GM23248 (cell line): Measurements from ENCODE around the gene AOC3. TPM values are rescaled to one million over a fixed set of nuclear protein-coding genes. Genes with fewer than 3 reads are reported as not detected.
"Not testable (repeated sequence)": the region's sequence is repeated elsewhere in the genome, so short reads cannot be mapped to it uniquely, and the experiment has no call there.

Source experiments
- DNase-seq: peaks from one replicate; pipeline ENCODE4 v3.0.0-alpha.2; 2015
- H2AFZ ChIP-seq: fragments of 200-600 bp; sonication (generic); 2 replicates; pipeline ENCODE4 v1.6.1; 2016; ENCODE audit warnings: antibody characterized with exemption
- H3F3A ChIP-seq: fragments of 200-600 bp; sonication (generic); 2 replicates; pipeline ENCODE4 v1.6.1; 2016; ENCODE audit warnings: mild to moderate bottlenecking, antibody characterized with exemption, mixed run types; ENCODE audit not compliant: insufficient read depth
- H3K27ac ChIP-seq: fragments of 200-600 bp; sonication (generic); 2 replicates; pipeline ENCODE4 v1.5.1; 2016; ENCODE audit warnings: mild to moderate bottlenecking
- H3K27me3 ChIP-seq: fragments of 200-600 bp; sonication (generic); replicated peaks from 2 replicates; pipeline ENCODE4 v1.6.1; 2016; ENCODE audit warnings: mild to moderate bottlenecking; ENCODE audit not compliant: insufficient read depth
- H3K36me3 ChIP-seq: fragments of 200-600 bp; sonication (generic); 2 replicates; pipeline ENCODE4 v1.6.1; 2016; ENCODE audit warnings: low read depth, mild to moderate bottlenecking
- H3K4me1 ChIP-seq: fragments of 200-600 bp; sonication (generic); 2 replicates; pipeline ENCODE4 v1.6.1; 2016; ENCODE audit warnings: mild to moderate bottlenecking; ENCODE audit not compliant: insufficient read depth
- H3K4me2 ChIP-seq: fragments of 200-600 bp; sonication (generic); one replicate; pipeline ENCODE4 v1.6.1; 2016; ENCODE audit warnings: mild to moderate bottlenecking; ENCODE audit not compliant: unreplicated experiment
- H3K4me3 ChIP-seq: fragments of 200-600 bp; sonication (generic); 2 replicates; pipeline ENCODE4 v1.5.1; 2016; ENCODE audit warnings: mild to moderate bottlenecking
- H3K79me2 ChIP-seq: fragments of 200-600 bp; sonication (generic); 2 replicates; pipeline ENCODE4 v1.6.1; 2016; ENCODE audit warnings: mild to moderate bottlenecking; ENCODE audit not compliant: insufficient read depth
- H3K9ac ChIP-seq: fragments of 200-600 bp; sonication (generic); 2 replicates; pipeline ENCODE4 v1.6.1; 2016; ENCODE audit warnings: mild to moderate bottlenecking
- H3K9me2 ChIP-seq: fragments of 200-600 bp; sonication (generic); 2 replicates; pipeline ENCODE4 v1.6.1; 2016; ENCODE audit warnings: mixed run types, mild to moderate bottlenecking, moderate library complexity; ENCODE audit not compliant: insufficient read depth
- H3K9me3 ChIP-seq: fragments of 200-600 bp; sonication (generic); one replicate; pipeline ENCODE4 v1.6.1; 2017; ENCODE audit warnings: low read depth
- H4K20me1 ChIP-seq: fragments of 200-600 bp; sonication (generic); 2 replicates; pipeline ENCODE4 v1.6.0; 2016; ENCODE audit not compliant: insufficient read depth
- EZH2 ChIP-seq: fragments of 200-600 bp; sonication (generic); IDR thresholded peaks from 2 replicates; pipeline ENCODE4 v1.6.1; 2018; ENCODE audit warnings: antibody characterized with exemption, mild to moderate bottlenecking; ENCODE audit not compliant: insufficient read depth, poor library complexity, severe bottlenecking
- EZH2phosphoT487 ChIP-seq: fragments of 200-600 bp; sonication (generic); IDR thresholded peaks from 2 replicates; pipeline ENCODE4 v1.6.1; 2018; ENCODE audit warnings: antibody characterized with exemption, moderate library complexity, mild to moderate bottlenecking, low read depth; ENCODE audit not compliant: insufficient read depth
- WGBS, 2 experiments: methylation state at CpG; one replicate each; pipeline ENCODE4 v1.1.6; 2015 to 2017; ENCODE audit warnings: low lambda C conversion rate in 2 of 2, low coverage in 1 of 2; ENCODE audit errors: missing lambda C conversion rate in 2 of 2; 5-methylcytosine and 5-hydroxymethylcytosine counted together
- in situ Hi-C: fragments of 300-500 bp; cut with MboI; formaldehyde crosslinking; loops from 2 replicates; pipeline ENCODE4 v1.15.0; 2020
- polyA plus RNA-seq: library from polyadenylated mRNA; unstranded; fragments of >200 nt; fragmentation: Nextera tagmentation; extraction: Ambion mirVana; gene quantifications from 2 replicates; pipeline ENCODE4 v1.2.1, GENCODE V29; 2016
- total RNA-seq: library from RNA; depleted of rRNA; stranded (reverse); fragments of >200 nt; shearing (Covaris generic); gene quantifications from 2 replicates; pipeline ENCODE4 v1.2.3, GENCODE V29; 2014

AOC3 gene
- total and polyA plus RNA-seq, 2 experiments from 2014 or later, result 0.05 TPM; not detected in 1

- no peaks in the 10 kb centered on the region for H3K9me3 ChIP-seq
- no peaks in the 10 kb centered on the region for H4K20me1 ChIP-seq
- H3K79me2 ChIP-seq, result no peaks in the 10 kb centered on the region
- TF ChIP-seq EZH2phosphoT487, result no peak
- no peak for TF ChIP-seq EZH2
- WGBS, 2 experiments, result 46 to 52% methylated on average over 4 of the region's 4 CpGs
- no peak overlapping the region for H3K4me2 ChIP-seq
- no peaks in the 10 kb centered on the region for H3K4me1 ChIP-seq
- H3K27ac ChIP-seq, result no peak overlapping the region
- H3K9ac ChIP-seq, result no peak overlapping the region
- H3K36me3 ChIP-seq, result no peaks in the 10 kb centered on the region
- in situ Hi-C loops, result no loop called here
- no peak for DNase-seq
- H2AFZ ChIP-seq, result no peak overlapping the region
- H3K9me2 ChIP-seq, result no peaks in the 10 kb centered on the region
- H3K27me3 ChIP-seq, result 0 out of 2 replicates have a peak, but pooled peaks cover 3% of the 10 kb centered on the region
- no peaks in the 10 kb centered on the region for H3F3A ChIP-seq
- no peak overlapping the region for H3K4me3 ChIP-seq
These were observed 2.0 kb downstream of the AOC3 start for GRCh38 chr17:42853004-42853403.

GRCh38 chr17:42853597-42853967, 2.6 kb downstream of the AOC3 start:
- H3K9ac ChIP-seq, result no peak overlapping the region
- in situ Hi-C loops, result no loop called here
- WGBS, 2 experiments, result 75 to 77% methylated on average over 5 of the region's 5 CpGs

GRCh38 chr17:42853968-42854790, 3.2 kb downstream of the AOC3 start:
- WGBS, 2 experiments, result 63 to 74% methylated on average over 15 of the region's 15 CpGs
- TF ChIP-seq EZH2, result no peak
- no peak for TF ChIP-seq EZH2phosphoT487
- H3K36me3 ChIP-seq, result no peaks in the 10 kb centered on the region
- H3K9me3 ChIP-seq, result no peaks in the 10 kb centered on the region
- H3K79me2 ChIP-seq, result no peaks in the 10 kb centered on the region
- no peaks in the 10 kb centered on the region for H4K20me1 ChIP-seq
- no peak overlapping the region for H3K9ac ChIP-seq
- 0 out of 2 replicates have a peak, but pooled peaks cover 3% of the 10 kb centered on the region for H3K27me3 ChIP-seq
- H3F3A ChIP-seq, result no peaks in the 10 kb centered on the region
- no peaks in the 10 kb centered on the region for H3K9me2 ChIP-seq
- in situ Hi-C loops, result no loop called here
- H2AFZ ChIP-seq, result no peak overlapping the region
- no peak overlapping the region for H3K4me3 ChIP-seq
- H3K27ac ChIP-seq, result no peak overlapping the region
- H3K4me2 ChIP-seq, result no peak overlapping the region
- no peak for DNase-seq
- no peaks in the 10 kb centered on the region for H3K4me1 ChIP-seq

More at GRCh38 chr17:42853597-42853967, 2.6 kb downstream of the AOC3 start:
- Histone ChIP-seq H3F3A (no peaks in the 10 kb centered on the region), H2AFZ (no peak overlapping the region), H3K4me2 (no peak overlapping the region), H3K4me1 (no peaks in the 10 kb centered on the region), H3K27me3 (0 out of 2 replicates have a peak, but pooled peaks cover 3% of the 10 kb centered on the region), H3K27ac (no peak overlapping the region), H3K79me2 (no peaks in the 10 kb centered on the region), H3K4me3 (no peak overlapping the region), H3K36me3 (no peaks in the 10 kb centered on the region), H4K20me1 (no peaks in the 10 kb centered on the region), H3K9me3 (no peaks in the 10 kb centered on the region), H3K9me2 (no peaks in the 10 kb centered on the region)
- TF ChIP-seq EZH2phosphoT487 (no peak), EZH2 (no peak)
- no peak for DNase-seq

GRCh38 chr17:42855048-42855596, 4.1 kb downstream of the AOC3 start:
- Histone ChIP-seq H3K4me3 (no peak overlapping the region), H3K27ac (no peak overlapping the region), H3K9me2 (no peaks in the 10 kb centered on the region), H3K4me2 (no peak overlapping the region), H4K20me1 (no peaks in the 10 kb centered on the region), H3K79me2 (no peaks in the 10 kb centered on the region), H3K4me1 (no peaks in the 10 kb centered on the region), H3K27me3 (0 out of 2 replicates have a peak, but pooled peaks cover 3% of the 10 kb centered on the region), H3K9ac (no peak overlapping the region), H3K9me3 (no peaks in the 10 kb centered on the region), H3K36me3 (no peaks in the 10 kb centered on the region), H2AFZ (no peak overlapping the region), H3F3A (no peaks in the 10 kb centered on the region)
- no peak for DNase-seq
- in situ Hi-C loops, result no loop called here
- WGBS, 2 experiments, result 76 to 86% methylated on average over 8 of the region's 8 CpGs
- no peak for TF ChIP-seq EZH2
- no peak for TF ChIP-seq EZH2phosphoT487

GRCh38 chr17:42856093-42856492, 5.1 kb downstream of the AOC3 start:
- H3K27ac ChIP-seq, H4K20me1 ChIP-seq, H2AFZ ChIP-seq, H3F3A ChIP-seq, H3K4me1 ChIP-seq, DNase-seq, H3K4me2 ChIP-seq, H3K27me3 ChIP-seq, in situ Hi-C loops, H3K9me2 ChIP-seq, H3K9me3 ChIP-seq, H3K79me2 ChIP-seq, H3K9ac ChIP-seq, H3K36me3 ChIP-seq, H3K4me3 ChIP-seq: not testable (repeated sequence)
- 67 to 78% methylated on average over 8 of the region's 8 CpGs for WGBS, 2 experiments

GRCh38 chr17:42856516-42856915, 5.5 kb downstream of the AOC3 start:
- in situ Hi-C loops, result not testable (repeated sequence)

More at GRCh38 chr17:42856516-42856915, 5.5 kb downstream of the AOC3 start:
- H3F3A ChIP-seq, H3K4me1 ChIP-seq, H3K9me3 ChIP-seq, H3K9me2 ChIP-seq, H3K27ac ChIP-seq, H3K27me3 ChIP-seq, H3K4me3 ChIP-seq, H3K36me3 ChIP-seq, H3K4me2 ChIP-seq, H3K79me2 ChIP-seq, DNase-seq, H2AFZ ChIP-seq, H4K20me1 ChIP-seq, H3K9ac ChIP-seq: not testable (repeated sequence)
- WGBS, 2 experiments, result 70 to 80% methylated on average over 6 of the region's 8 CpGs
